CD4-positive, alpha-beta memory T cell (primary cell): ENCODE data around the gene OBI1. TPM values are rescaled to one million over a fixed set of nuclear protein-coding genes. Genes with fewer than 3 reads are reported as not detected.
A peak's percentile ranks its signal among the peaks of the same experiment; 100 is the strongest.

ENCODE experiments used
- CTCF ChIA-PET: fragments of 350-600 bp; sonication (Branson Sonifier 250); formaldehyde crosslinking; loops from one replicate; lab custom pipeline; 2021; ENCODE audit warnings: inconsistent platforms; ENCODE audit not compliant: partially characterized antibody; lab: Charles Lee
- POLR2A ChIA-PET: fragments of 350-600 bp; sonication (Branson Sonifier 250); formaldehyde crosslinking; loops from one replicate; lab custom pipeline; 2021; ENCODE audit not compliant: partially characterized antibody; lab: Charles Lee
- DNase-seq, 5 donors: peaks; one replicate each; pipeline versions ENCODE4 v3.0.0 to v3.0.0-alpha.2; 2020 to 2022; ENCODE audit warnings: mixed read lengths in 1 of 5
- H3K27ac ChIP-seq: one replicate; pipeline ENCODE4 v1.7.0; 2013; ENCODE audit warnings: low read depth, low read length
- H3K27me3 ChIP-seq: 2 replicates; pipeline ENCODE4 v1.7.0; 2013; ENCODE audit warnings: mild to moderate bottlenecking, low read length, moderate library complexity; ENCODE audit not compliant: insufficient read depth
- H3K36me3 ChIP-seq: 2 replicates; pipeline ENCODE4 v1.7.0; 2013; ENCODE audit warnings: mild to moderate bottlenecking, low read length, moderate library complexity; ENCODE audit not compliant: insufficient read depth
- H3K4me1 ChIP-seq: 2 replicates; pipeline ENCODE4 v1.7.0; 2013; ENCODE audit warnings: mild to moderate bottlenecking, low read length, moderate library complexity; ENCODE audit not compliant: insufficient read depth
- H3K4me3 ChIP-seq, 2 donors: one replicate each; pipeline ENCODE4 v1.7.0; 2013; ENCODE audit warnings: low read length in 2 of 2, mild to moderate bottlenecking in 1 of 2
- H3K9me3 ChIP-seq, 2 donors: one replicate each; pipeline ENCODE4 v1.7.0; 2013; ENCODE audit warnings: low read length in 2 of 2, control low read depth in 1 of 2; ENCODE audit not compliant: control insufficient read depth in 1 of 2
- H3K27ac Mint-ChIP-seq, 7 donors: one replicate each; pipeline ENCODE4 v1.8.0; 2020 to 2021; ENCODE audit warnings: mixed read lengths in 7 of 7, mild to moderate bottlenecking in 6 of 7, inconsistent platforms in 3 of 7, moderate library complexity in 3 of 7
- H3K27me3 Mint-ChIP-seq, 2 donors: one replicate each; pipeline ENCODE4 v1.8.0; 2020 to 2021; ENCODE audit warnings: mixed read lengths in 2 of 2
- H3K36me3 Mint-ChIP-seq, 2 donors: one replicate each; pipeline ENCODE4 v1.8.0; 2020 to 2021; ENCODE audit warnings: mixed read lengths in 2 of 2, inconsistent platforms in 1 of 2, mild to moderate bottlenecking in 1 of 2
- H3K4me1 Mint-ChIP-seq, 4 donors: one replicate each; pipeline ENCODE4 v1.8.0; 2020 to 2021; ENCODE audit warnings: mixed read lengths in 4 of 4, mild to moderate bottlenecking in 1 of 4
- H3K4me3 Mint-ChIP-seq, 8 donors: one replicate each; pipeline ENCODE4 v1.8.0; 2020 to 2021; ENCODE audit warnings: mixed read lengths in 8 of 8, mild to moderate bottlenecking in 7 of 8, moderate library complexity in 6 of 8, inconsistent platforms in 3 of 8
- H3K9me3 Mint-ChIP-seq, 8 donors: one replicate each; pipeline ENCODE4 v1.8.0; 2020 to 2021; ENCODE audit warnings: mixed read lengths in 8 of 8, mild to moderate bottlenecking in 5 of 8, inconsistent platforms in 3 of 8, moderate library complexity in 1 of 8
- intact Hi-C: fragments of 100-400 bp; cut with micrococcal nuclease; formaldehyde crosslinking; loops from one replicate; pipeline ENCODE4 v1.15.1; 2023
- polyA plus RNA-seq, 2 donors: library from polyadenylated mRNA; unstranded; fragments of 300-500 nt; fragmentation: Illumina TruSeq; gene quantifications; one replicate each; pipeline ENCODE4 v1.2.3, GENCODE V29; 2021
- total RNA-seq, 2 experiments: library from RNA; stranded (reverse); gene quantifications; one replicate each; pipeline ENCODE4 v1.2.3, GENCODE V29; 2021

The OBI1 gene
- total and polyA plus RNA-seq, 4 experiments from 2014 or later, result 7.8 to 16.7 (median 14.3) TPM

DNA sequence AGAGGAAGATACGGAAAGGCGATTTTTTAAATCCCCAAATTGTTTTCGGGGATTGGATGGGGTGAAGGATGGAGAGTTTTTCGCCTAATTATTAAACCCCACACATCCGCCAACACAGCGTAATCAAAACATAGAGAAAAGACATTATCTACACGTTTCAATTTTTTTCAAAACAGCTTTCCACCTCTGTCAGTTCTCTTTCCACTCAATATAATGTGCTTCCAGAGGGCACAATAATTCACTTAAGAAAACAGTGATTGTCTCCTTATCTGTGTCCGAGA, 435 bp upstream of the OBI1 start:
- Mint-ChIP-seq H3K4me1 (peaks cover 23 to 42% (median 37%) of the 10 kb centered on the region in 4 donors), H3K27me3 (peaks cover 0 to 2% of the 10 kb centered on the region in 2 donors), H3K36me3 (peaks cover 4% of the 10 kb centered on the region in 2 donors), H3K27ac (peak overlapping the region; percentile 83 to 99 (median 97)), H3K9me3 (peaks cover 0 to 5% (median 0%) of the 10 kb centered on the region in 8 donors), H3K4me3 (peak overlapping the region; percentile 98 to 100 (median 100))
- intact Hi-C loops, result loop anchor here (2.0 to 10.0 kb wide), 5 partner anchors 59 to 1332 kb away; partner anchors contain the start of genes MYCBP2 and SLAIN1
- peak overlapping the region; percentile 84 to 94 for H3K4me3 ChIP-seq
- ChIA-PET CTCF (interaction anchor here (0.6 to 1.5 kb wide), 2 partner anchors 8 to 733 kb away, joined by 3 to 6 read pairs; no protein-coding TSS in a partner anchor), POLR2A (interaction anchor here (0.9 to 1.3 kb wide), 2 partner anchors 10 to 11 kb away, joined by 3 to 4 read pairs; no protein-coding TSS in a partner anchor)
- no peaks in the 10 kb centered on the region for H3K27me3 ChIP-seq
- H3K36me3 ChIP-seq, result no peaks in the 10 kb centered on the region
- peak in 3 of 5 donors; percentile 7 to 12 (median 11) for DNase-seq
- H3K4me1 ChIP-seq, result peaks cover 22% of the 10 kb centered on the region
- H3K27ac ChIP-seq, result peak overlapping the region; percentile 73
- no peaks in the 10 kb centered on the region for H3K9me3 ChIP-seq

DNA sequence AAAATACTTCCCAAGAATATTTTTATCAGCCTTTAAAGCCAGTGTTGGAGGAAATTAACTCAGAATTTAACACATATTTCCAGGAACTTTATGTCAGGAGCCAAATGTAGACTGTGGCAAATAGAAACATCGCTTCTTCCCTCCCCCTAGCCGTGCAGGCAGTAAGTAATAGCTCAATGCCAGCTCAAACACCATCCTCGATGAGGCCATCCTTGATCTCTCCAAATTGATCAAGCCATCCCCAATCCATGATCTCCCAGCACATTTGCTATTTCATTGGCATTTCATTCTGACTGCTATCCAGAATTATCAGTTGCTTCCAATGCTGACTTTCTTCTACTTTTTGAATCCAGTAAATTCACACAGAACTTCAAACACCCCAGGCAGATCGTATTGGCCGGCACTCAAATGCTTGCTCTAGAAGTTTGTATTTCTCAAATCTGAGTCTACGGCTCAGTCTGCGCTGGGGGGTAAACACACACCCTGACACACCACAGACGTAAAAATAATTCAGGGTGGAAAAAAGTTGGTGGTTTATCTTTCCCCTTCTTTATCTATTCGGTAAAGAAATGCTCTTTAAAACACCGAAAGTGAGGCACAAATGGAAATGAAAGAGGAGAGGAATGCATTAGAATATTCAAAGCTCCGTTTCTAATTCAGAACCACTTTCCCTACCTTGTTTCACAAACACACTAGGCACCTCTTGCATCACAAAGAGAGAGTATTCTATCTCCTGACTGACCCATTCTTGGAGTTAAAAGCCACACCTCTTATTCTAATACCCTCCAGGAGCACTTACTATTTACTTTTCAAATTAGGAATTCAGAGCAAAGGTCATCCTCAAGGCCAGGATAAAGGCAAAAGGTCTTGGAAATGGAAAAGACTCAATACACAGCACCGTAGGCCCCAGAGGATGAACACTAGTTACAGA, 991 bp downstream of the OBI1 start:
- ChIA-PET POLR2A (interaction anchor here (0.6 to 1.3 kb wide), 2 partner anchors 8 to 54 kb away, joined by 3 to 5 read pairs; no protein-coding TSS in a partner anchor), CTCF (no interaction called here)

DNA sequence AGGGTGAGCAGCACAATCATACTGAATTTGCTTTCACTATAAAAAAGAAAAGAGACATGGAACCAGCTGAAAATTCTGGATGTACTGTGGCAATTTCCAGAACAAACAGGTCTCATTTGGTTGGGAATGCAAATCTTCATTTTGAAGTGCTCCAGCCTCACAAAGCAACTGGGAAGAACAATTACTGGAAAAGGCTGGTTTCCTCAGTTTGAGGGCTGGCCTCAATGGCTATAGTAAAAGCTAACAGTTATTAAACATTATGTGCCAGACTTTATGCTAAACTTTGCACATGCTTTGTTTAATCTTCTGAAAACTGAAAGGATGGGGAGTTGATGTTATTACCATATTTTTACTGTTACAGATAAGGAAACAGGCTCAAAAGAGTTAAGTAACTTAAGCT, 3.0 kb downstream of the OBI1 start:
- Histone ChIP-seq H3K36me3 (no peaks in the 10 kb centered on the region), H3K4me1 (peaks cover 42% of the 10 kb centered on the region), H3K4me3 (no peak overlapping the region), H3K27ac (no peak overlapping the region), H3K27me3 (no peaks in the 10 kb centered on the region), H3K9me3 (no peaks in the 10 kb centered on the region)
- ChIA-PET CTCF (no interaction called here), POLR2A (no interaction called here)
- Mint-ChIP-seq H3K27ac (peak overlapping the region in 1 of 7 donors; percentile 57), H3K27me3 (no peaks in the 10 kb centered on the region), H3K4me3 (peak overlapping the region in 2 of 8 donors; percentile 9 to 13), H3K4me1 (peaks cover 31 to 44% (median 43%) of the 10 kb centered on the region in 4 donors), H3K9me3 (peaks cover 0 to 5% (median 0%) of the 10 kb centered on the region in 8 donors), H3K36me3 (peaks cover 4% of the 10 kb centered on the region in 2 donors)
- intact Hi-C loops, result loop anchor here (5.0 to 10.0 kb wide), 3 partner anchors 634 to 1329 kb away; partner anchors contain the start of genes MYCBP2 and SLAIN1
- no peak for DNase-seq

More for the DNA sequence above, 991 bp downstream of the OBI1 start:
- H3K4me1 Mint-ChIP-seq, result peaks cover 25 to 44% (median 39%) of the 10 kb centered on the region in 4 donors
- peak overlapping the region; percentile 73 for H3K27ac ChIP-seq
- peak overlapping the region; percentile 84 to 94 for H3K4me3 ChIP-seq
- no peaks in the 10 kb centered on the region for H3K9me3 ChIP-seq
- no peaks in the 10 kb centered on the region for H3K36me3 ChIP-seq
- intact Hi-C loops, result loop anchor here (2.0 to 10.0 kb wide), 5 partner anchors 57 to 1331 kb away; partner anchors contain the start of genes MYCBP2 and SLAIN1
- DNase-seq, result no peak
- H3K4me1 ChIP-seq, result peaks cover 28% of the 10 kb centered on the region
- H3K4me3 Mint-ChIP-seq, result peak overlapping the region; percentile 98 to 100 (median 100)
- H3K27me3 Mint-ChIP-seq, result no peaks in the 10 kb centered on the region
- H3K27me3 ChIP-seq, result no peaks in the 10 kb centered on the region
- H3K36me3 Mint-ChIP-seq, result peaks cover 4% of the 10 kb centered on the region in 2 donors
- H3K9me3 Mint-ChIP-seq, result peaks cover 0 to 5% (median 0%) of the 10 kb centered on the region in 8 donors
- peak overlapping the region; percentile 87 to 99 (median 96) for H3K27ac Mint-ChIP-seq

DNA sequence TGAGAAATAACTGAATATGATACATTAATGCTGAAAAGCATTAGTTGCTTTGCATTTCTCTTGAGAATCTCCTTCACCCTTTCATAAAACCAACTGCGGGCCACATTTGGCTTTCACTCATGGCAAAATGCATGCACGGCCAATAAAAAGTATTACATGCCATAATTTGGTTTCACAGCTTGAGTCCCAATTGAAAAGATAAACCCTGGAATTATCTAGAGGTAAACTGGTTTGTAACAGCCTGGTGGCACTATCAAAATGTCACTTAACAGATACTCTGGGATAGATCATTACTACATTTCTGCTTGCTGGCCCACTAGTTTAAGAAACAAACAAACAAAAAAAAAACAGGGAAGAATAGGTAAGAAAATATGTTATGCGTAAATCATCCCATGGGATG, 3.9 kb downstream of the OBI1 start:
- peaks cover 0 to 5% (median 0%) of the 10 kb centered on the region in 8 donors for H3K9me3 Mint-ChIP-seq
- no peak overlapping the region for H3K4me3 Mint-ChIP-seq
- no peak overlapping the region for H3K27ac Mint-ChIP-seq
- Histone ChIP-seq H3K4me3 (no peak overlapping the region), H3K4me1 (peaks cover 47% of the 10 kb centered on the region), H3K36me3 (no peaks in the 10 kb centered on the region), H3K27me3 (no peaks in the 10 kb centered on the region), H3K27ac (no peak overlapping the region), H3K9me3 (no peaks in the 10 kb centered on the region)
- CTCF ChIA-PET, result no interaction called here
- peaks cover 31 to 41% (median 39%) of the 10 kb centered on the region in 4 donors for H3K4me1 Mint-ChIP-seq
- peaks cover 4% of the 10 kb centered on the region in 2 donors for H3K36me3 Mint-ChIP-seq
- no peak for DNase-seq
- intact Hi-C loops, result loop anchor here (5.0 to 10.0 kb wide), 3 partner anchors 633 to 1328 kb away; partner anchors contain the start of genes MYCBP2 and SLAIN1
- POLR2A ChIA-PET, result no interaction called here
- no peaks in the 10 kb centered on the region for H3K27me3 Mint-ChIP-seq

DNA sequence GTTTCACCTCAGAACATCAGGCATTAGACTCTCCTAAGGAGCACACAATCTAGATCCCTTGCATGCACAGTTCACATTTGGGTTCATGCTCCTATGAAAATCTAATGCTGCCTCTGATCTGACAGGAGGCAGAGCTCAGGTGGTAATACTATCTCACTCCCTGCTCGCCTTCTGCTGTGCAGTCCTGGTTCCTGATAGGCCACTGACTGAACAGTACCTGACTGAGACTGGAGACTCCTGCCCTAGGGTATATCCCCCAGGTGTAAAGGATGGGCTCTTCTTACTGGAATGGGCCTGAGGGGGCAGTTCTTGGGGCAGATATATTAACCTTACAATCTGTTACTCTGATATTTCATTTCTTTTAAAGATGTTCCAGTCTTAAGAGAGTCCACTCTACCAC, 6.3 kb downstream of the OBI1 start:
- H3K9me3 Mint-ChIP-seq, result no peaks in the 10 kb centered on the region
- Histone ChIP-seq H3K27ac (no peak overlapping the region), H3K27me3 (no peaks in the 10 kb centered on the region), H3K4me3 (no peak overlapping the region), H3K4me1 (peaks cover 47% of the 10 kb centered on the region), H3K9me3 (no peaks in the 10 kb centered on the region), H3K36me3 (no peaks in the 10 kb centered on the region)
- ChIA-PET POLR2A (no interaction called here), CTCF (no interaction called here)
- H3K36me3 Mint-ChIP-seq, result peaks cover 0 to 4% of the 10 kb centered on the region in 2 donors
- H3K4me3 Mint-ChIP-seq, result no peak overlapping the region
- H3K27me3 Mint-ChIP-seq, result no peaks in the 10 kb centered on the region
- H3K4me1 Mint-ChIP-seq, result peaks cover 18 to 25% (median 21%) of the 10 kb centered on the region in 4 donors
- intact Hi-C loops, result loop anchor here (10.0 kb wide), 1 partner anchor 958 kb away; the partner anchor contains the start of gene SLAIN1
- no peak overlapping the region for H3K27ac Mint-ChIP-seq
- no peak for DNase-seq

DNA sequence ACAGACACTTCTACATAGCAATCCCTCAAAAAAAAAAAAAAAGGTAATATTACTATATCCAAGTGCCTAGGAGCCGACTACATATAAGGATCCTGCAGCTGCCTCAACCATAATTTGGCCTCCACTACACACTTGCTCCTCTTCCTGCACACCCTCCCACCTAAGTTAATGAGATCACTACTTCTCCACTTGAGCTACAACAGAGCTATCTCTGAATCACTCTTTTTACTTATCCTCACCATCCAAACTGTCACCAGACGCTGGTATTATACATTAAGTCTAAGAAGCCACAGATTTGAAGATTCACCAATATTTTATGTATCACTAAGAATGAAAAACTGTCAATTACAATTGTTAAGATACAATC, 8.3 kb downstream of the OBI1 start:
- Histone ChIP-seq H3K4me1 (peaks cover 42% of the 10 kb centered on the region), H3K27me3 (no peaks in the 10 kb centered on the region), H3K4me3 (no peak overlapping the region), H3K27ac (no peak overlapping the region), H3K9me3 (no peaks in the 10 kb centered on the region), H3K36me3 (no peaks in the 10 kb centered on the region)
- Mint-ChIP-seq H3K4me1 (peaks cover 16 to 29% (median 23%) of the 10 kb centered on the region in 4 donors), H3K27ac (no peak overlapping the region), H3K27me3 (no peaks in the 10 kb centered on the region), H3K9me3 (no peaks in the 10 kb centered on the region), H3K36me3 (peaks cover 0 to 4% of the 10 kb centered on the region in 2 donors), H3K4me3 (no peak overlapping the region)
- POLR2A ChIA-PET, result no interaction called here
- intact Hi-C loops, result loop anchor here (10.0 kb wide), 1 partner anchor 956 kb away; the partner anchor contains the start of gene SLAIN1
- CTCF ChIA-PET, result interaction anchor here (1.2 to 1.7 kb wide), 2 partner anchors 9 to 44 kb away, joined by 3 to 6 read pairs; partner anchors contain the start of gene OBI1
- no peak for DNase-seq
